GM21423 (cell line): ENCODE results near the gene MYO19.
"Not testable (repeated sequence)": the region's sequence is repeated elsewhere in the genome, so short reads cannot be mapped to it uniquely, and the experiment has no call there.

Experiments
- ATAC-seq: cut with Tn5 transposase; IDR thresholded peaks from one replicate; pipeline ENCODE4 v1.9.1; 2021; ENCODE audit warnings: mild to moderate bottlenecking, moderate library complexity; ENCODE audit not compliant: unreplicated experiment

Gene MYO19

GRCh38 chr17:36500745-36501225 is 33.9 kb downstream of the MYO19 start:
- no peak for ATAC-seq

- no peak for ATAC-seq
These were observed 35.9 kb downstream of the MYO19 start for GRCh38 chr17:36498560-36499300.

- ATAC-seq: no peak
These were observed 36.5 kb downstream of the MYO19 start for GRCh38 chr17:36498155-36498554.

- no peak for ATAC-seq
These were observed 38.5 kb downstream of the MYO19 start for GRCh38 chr17:36496018-36496789.

GRCh38 chr17:36495076-36495578 is 39.5 kb downstream of the MYO19 start:
- ATAC-seq: no peak

- no peak for ATAC-seq
These were observed 40.0 kb downstream of the MYO19 start for GRCh38 chr17:36494674-36495073.

GRCh38 chr17:36493956-36494355 is 40.7 kb downstream of the MYO19 start:
- no peak for ATAC-seq

GRCh38 chr17:36486204-36487194 is 48.2 kb downstream of the MYO19 start, which contains the start of gene ZNHIT3:
ZNHIT3 (plus strand) TSS chr17:36486681; CDS start chr17:36486700, 19 bp downstream.
- peak; percentile 92 for ATAC-seq

- peak; percentile 6 for ATAC-seq
These were observed 48.9 kb downstream of the MYO19 start for GRCh38 chr17:36485805-36486203.

GRCh38 chr17:36485027-36485426 is 49.6 kb downstream of the MYO19 start:
- ATAC-seq: no peak

GRCh38 chr17:36484021-36484420 is 50.6 kb downstream of the MYO19 start:
- ATAC-seq: not testable (repeated sequence)

- peak; percentile 33 for ATAC-seq
These were observed 51.8 kb downstream of the MYO19 start for GRCh38 chr17:36482611-36483504.

GRCh38 chr17:36481829-36482228 is 52.8 kb downstream of the MYO19 start:
- ATAC-seq: no peak

- ATAC-seq: no peak
These were observed 59.2 kb downstream of the MYO19 start for GRCh38 chr17:36475346-36475970.

GRCh38 chr17:36474571-36474970 is 60.1 kb downstream of the MYO19 start:
- ATAC-seq: no peak

GRCh38 chr17:36470499-36470898 is 64.2 kb downstream of the MYO19 start:
- no peak for ATAC-seq

- ATAC-seq: no peak
These were observed 64.9 kb downstream of the MYO19 start for GRCh38 chr17:36469733-36470132.

- no peak for ATAC-seq
These were observed 65.6 kb downstream of the MYO19 start for GRCh38 chr17:36468903-36469635.

- ATAC-seq: no peak
These were observed 69.9 kb downstream of the MYO19 start for GRCh38 chr17:36464765-36465088.
